NT2/D1 (cell line): ENCODE data around the gene STPG4.

ENCODE experiments used
- SUZ12 ChIP-seq: IDR thresholded peaks from 2 replicates; pipeline ENCODE4 v1.6.1; 2011; ENCODE audit not compliant: insufficient read length, insufficient read depth; ENCODE audit errors: extremely low read depth
- YY1 ChIP-seq: IDR thresholded peaks from 2 replicates; pipeline ENCODE4 v1.6.1; 2011; ENCODE audit not compliant: insufficient read length, insufficient read depth
- ZNF274 ChIP-seq: IDR thresholded peaks from 2 replicates; pipeline ENCODE4 v1.6.1; 2011; ENCODE audit warnings: mild to moderate bottlenecking, low read depth, low read length

GRCh38 chr2:47037678-47038077 is 117.4 kb downstream of the STPG4 start:
- TF ChIP-seq ZNF274, result no peak
- no peak for TF ChIP-seq SUZ12
- no peak for TF ChIP-seq YY1
